Activated naive CD4-positive, alpha-beta T cell treated with anti-CD3 and anti-CD28 coated beads, Interleukin-2, amount 50 U/mL, for 16 hours (primary cell): ENCODE data around the gene TOX2.

Experiments
- DNase-seq: peaks from one replicate; pipeline ENCODE4 v3.0.0-alpha.2; 2020

The TOX2 gene

GRCh38 chr20:43916073-43916880 lies 1.6 kb downstream of the TOX2 start:
- DNase-seq = no peak

GRCh38 chr20:43916881-43917371 lies 2.3 kb downstream of the TOX2 start:
- no peak for DNase-seq

DNA sequence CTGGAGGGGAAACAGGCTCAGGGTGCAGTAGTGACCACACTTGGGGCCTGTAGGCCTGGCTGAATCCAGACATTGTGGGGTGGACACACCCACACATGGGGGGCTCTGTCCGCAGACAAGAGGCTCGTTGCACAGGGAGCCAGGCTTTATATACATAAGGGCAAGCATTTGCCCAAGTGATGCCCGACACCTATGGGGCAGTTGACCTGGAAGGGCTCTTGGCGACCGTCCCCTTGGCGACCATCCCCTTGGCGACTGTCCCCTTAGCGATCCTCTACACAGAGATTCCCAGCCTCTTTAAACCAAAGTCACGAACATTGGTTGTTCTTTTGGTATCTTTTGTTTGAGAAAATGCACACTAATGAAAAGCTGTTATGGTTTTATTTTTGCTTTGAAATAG lies 2.7 kb downstream of the TOX2 start:
- DNase-seq = no peak

DNA sequence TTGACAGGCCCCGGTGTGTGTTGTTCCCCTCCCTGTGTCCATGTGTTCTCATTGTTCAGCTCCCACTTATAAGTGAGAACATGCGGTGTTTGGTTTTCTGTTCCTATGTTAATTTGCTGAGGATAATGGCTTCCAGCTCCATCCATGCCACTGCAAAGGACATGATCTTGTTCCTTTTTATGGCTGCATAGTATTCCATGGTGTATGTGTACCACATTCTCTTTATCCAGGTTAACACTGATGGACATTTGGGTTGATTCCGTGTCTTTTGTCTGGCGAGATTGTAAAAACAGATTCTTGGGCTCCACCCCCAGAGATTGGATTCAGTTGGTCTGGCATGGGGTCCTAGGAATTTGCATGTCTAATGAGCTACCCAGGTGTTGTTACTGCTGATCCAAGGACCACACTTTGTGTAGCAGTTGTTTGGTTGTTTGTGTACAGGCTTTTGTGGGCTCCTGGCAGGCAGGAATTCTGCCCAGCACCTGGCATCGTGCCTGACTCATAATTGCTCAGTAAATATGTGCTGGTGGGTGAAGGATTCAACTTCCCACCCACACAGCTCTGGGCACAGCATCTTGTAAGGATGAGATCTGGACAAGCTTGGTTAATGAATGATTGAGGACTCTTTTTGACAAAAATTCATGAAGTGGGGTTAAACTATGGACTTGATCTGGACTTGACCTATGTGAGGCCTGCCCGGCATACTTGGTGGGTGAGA lies 5.2 kb downstream of the TOX2 start:
- DNase-seq = no peak

DNA sequence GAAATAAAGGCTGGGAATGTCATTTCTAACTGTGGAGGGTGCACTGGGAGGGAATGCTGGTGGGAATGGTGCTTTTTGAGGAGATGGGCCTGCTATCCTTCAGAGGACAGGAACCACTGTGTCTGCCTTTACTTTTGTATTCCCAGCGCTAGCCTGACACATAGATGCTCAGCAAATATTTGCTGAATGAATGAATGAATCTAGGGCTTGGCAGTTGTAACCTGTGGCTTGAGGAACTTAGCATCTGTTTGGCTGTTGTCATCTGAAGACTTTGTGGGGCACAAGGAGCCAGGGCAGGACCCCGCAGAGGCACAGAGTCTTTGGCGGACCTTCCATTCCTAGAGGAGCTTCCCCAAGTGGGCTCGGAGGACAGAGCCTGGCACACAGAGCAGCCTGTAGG lies 6.1 kb downstream of the TOX2 start:
- DNase-seq = no peak

GRCh38 chr20:43921227-43921780 lies 6.7 kb downstream of the TOX2 start:
- DNase-seq = no peak

DNA sequence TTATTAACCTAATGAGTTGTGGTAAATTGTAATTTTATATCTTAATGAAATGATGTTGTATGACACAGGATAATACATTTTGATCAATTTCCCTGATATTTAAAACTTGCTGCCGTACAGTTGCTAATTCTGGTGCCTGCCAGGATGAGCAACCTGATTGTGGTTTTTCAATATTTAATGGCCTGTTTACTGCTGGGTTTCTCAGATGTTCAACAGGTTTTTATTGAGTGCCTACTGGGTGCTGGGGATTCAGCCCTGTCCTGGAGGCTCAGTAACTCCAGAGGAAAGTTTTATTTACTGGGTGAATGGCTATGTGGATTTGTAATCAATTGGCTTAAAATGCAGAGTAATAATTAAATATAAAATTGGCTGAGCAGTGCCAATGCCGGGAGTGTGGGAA lies 8.0 kb downstream of the TOX2 start:
- DNase-seq = no peak

GRCh38 chr20:43923322-43923721 lies 8.7 kb downstream of the TOX2 start:
- DNase-seq = no peak

- no peak for DNase-seq
Measured at GRCh38 chr20:43923917-43924316, 9.3 kb downstream of the TOX2 start.

- DNase-seq = peak; percentile 71
Measured at GRCh38 chr20:43925215-43925614, 10.6 kb downstream of the TOX2 start.

DNA sequence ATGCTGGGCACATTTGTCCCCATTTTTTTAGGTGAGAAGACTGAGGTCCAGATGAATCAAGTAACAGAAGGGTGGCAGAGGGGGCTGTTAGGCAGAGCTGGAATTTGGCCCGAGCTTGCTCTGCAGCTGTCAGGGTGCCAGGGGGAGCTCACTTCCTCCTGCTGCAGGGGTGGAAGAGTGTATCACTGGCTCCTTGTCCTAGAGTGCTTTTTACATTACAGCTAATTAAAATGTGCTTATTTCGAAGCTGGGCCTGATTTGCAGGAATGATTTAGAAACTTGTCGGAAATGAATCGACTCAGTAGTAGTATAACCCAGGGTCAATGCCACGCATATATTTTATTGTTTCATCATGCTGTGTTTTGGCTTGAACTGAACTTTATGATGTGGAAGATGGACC lies 11.1 kb downstream of the TOX2 start:
- no peak for DNase-seq

- DNase-seq = no peak
Measured at GRCh38 chr20:43926287-43927050, 11.8 kb downstream of the TOX2 start.

DNA sequence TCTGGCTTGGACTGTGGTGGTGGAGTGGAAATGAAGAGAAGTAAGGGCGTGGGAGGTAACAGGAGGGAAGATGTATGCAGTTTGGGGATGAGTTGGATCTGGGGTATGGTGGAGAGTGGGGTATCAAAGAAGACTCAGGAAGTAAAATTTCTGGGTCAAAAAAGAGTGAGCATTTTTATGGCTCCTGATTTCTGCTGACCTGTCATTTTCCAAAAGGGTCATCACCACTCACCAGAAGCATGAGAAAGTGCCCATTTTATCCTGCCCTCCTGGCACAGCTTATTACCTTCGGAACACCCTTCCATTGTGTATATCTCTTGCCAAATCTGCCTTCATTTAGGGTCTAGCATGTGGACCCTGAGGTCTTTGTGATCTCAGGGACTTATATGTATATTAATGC lies 17.3 kb downstream of the TOX2 start:
- DNase-seq = no peak

DNA sequence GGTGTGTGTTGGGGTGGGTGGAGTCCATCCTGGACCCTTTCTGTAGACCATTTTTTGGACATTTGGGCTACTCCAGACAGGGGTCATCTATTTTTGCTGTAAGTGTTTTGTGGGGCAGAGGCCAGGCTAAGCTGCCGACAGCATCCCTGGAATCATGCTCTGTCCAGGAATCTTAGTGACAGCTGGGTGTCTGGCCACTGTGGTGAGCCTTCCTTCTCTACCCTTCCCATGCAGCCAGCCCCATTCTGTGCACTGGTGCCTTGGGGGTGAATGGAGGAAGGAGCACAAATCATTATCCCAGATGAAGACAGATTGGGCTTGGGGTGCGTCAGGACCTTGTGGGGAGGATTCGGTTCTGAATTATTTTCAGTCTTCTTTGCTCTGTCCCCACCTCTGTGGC lies 20.2 kb downstream of the TOX2 start:
- no peak for DNase-seq

GRCh38 chr20:43936104-43936770 lies 21.6 kb downstream of the TOX2 start:
- DNase-seq = no peak

DNA sequence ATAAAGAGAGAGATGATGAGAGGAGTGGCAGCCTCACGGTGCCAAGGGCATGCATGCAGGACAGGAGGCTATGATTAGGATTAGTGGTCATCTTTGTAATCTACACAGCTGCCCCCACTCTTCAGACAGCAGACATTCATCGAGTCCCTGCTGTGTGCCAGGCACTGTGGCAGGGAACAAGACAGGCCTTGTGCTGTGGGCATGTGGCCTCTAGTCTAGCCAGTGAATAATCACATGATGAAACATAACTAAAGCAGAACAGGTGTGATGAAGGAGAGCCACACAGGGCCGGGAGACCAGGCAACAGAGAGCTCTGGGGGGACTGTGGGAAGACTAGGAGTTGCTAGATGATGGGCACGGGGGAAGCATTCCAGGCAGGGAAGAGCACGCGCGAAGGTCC lies 22.2 kb downstream of the TOX2 start:
- DNase-seq = no peak

- no peak for DNase-seq
Measured at GRCh38 chr20:43937591-43937990, 22.9 kb downstream of the TOX2 start.

GRCh38 chr20:43938017-43938655 lies 23.5 kb downstream of the TOX2 start:
- DNase-seq = no peak

DNA sequence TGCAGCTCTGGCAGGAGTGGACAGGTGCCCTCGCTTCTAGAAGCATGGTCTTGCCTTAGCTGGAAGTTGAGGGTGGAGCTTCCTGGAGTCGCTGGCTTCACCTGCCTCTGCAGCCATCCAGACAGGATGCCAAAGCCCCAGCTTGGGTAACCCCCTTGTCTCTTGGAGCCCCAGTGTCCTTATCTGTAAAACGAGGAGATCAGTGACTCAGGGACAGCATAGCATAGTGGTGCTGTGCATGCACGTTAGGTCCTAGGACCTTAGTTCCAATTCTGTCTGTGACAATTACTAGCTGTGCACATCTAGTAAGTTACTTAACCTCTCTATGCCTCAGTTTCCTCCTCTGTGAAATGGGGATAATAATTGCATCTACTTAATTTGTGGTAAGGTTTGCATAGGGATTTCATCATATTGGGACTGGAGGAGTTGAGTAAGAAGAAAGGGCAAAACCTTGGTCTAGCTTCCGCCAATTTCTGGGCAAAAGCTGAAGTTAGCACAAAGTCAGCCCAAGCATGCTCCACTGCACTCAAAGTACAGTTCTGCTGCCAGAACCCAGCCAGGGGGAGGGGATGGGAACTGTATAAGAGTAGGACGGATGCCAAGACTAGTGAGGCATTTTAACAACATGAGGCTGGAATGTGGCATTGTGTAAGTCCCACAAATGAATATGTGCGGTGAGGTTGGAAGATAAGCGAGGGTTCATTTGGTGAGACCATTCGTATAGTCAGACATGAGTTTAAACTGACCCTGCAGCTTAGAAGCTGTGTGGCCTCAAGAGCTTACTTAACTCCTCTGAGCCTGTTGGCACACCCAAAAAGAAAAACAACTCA lies 24.5 kb downstream of the TOX2 start:
- no peak for DNase-seq

GRCh38 chr20:43939762-43940121 lies 25.1 kb downstream of the TOX2 start:
- DNase-seq = no peak

DNA sequence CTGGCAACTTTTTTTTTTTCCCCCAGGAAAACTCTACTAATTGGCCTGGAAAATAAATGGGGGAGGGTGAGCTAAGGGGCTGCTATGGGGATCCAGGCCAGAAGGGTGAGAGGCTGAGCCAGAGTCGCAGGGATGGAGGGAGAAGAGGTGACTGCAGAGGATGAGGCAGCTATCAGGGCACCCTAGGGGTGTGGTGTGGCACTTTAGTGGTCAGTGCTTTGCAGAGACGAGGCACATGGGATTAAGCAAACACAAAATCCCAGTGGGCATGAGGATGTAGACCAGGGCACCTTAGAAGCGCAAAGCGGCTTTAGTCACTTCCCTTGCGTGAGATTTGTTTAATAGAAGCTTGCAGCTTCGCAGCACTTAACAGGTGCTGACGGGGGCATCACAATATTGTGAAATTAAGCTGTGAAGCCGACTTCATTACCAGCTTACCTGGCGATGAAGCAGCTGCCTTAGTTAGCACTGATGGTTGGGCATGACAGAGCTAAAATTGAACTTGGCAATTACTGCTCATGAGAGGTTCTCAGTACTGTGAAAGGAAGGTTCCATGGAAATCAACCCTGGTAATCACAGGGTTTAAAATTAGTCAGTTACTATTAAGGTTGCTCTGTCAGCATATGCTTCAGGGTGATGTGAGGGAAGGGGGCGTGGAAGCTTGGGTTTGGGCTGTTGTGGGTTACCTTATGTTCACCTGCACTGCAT lies 26.0 kb downstream of the TOX2 start:
- no peak for DNase-seq
